ENCODE data around the gene CCL8.

The CCL8 gene

GRCh38 chr17:34319039-34319483, at the start of gene CCL8:
Gene CCL8, plus strand, starts transcription at chr17:34319435. Its CDS starts 67 bp downstream, at chr17:34319502.
- in situ Hi-C loops (cut with MboI; ENCODE audit: low sequenced_read_pairs) = loop anchor here (25.0 kb wide), 1 partner anchor 318 kb away; no protein-coding TSS in a partner anchor

- in situ Hi-C loops (cut with MboI; ENCODE audit: low sequenced_read_pairs) = loop anchor here (25.0 kb wide), 1 partner anchor 92 kb away; the partner anchor contains the start of genes CCL1 and CCL13
These were observed 49.3 kb upstream of the CCL8 start, which contains the start of gene CCL7 for GRCh38 chr17:34269969-34270368. Gene CCL7, plus strand, starts transcription at chr17:34270221. Its CDS starts 70 bp downstream, at chr17:34270291.

GRCh38 chr17:34275881-34276280, 43.4 kb upstream of the CCL8 start:
- in situ Hi-C loops (cut with MboI; ENCODE audit: low sequenced_read_pairs) = no loop called here

DNA sequence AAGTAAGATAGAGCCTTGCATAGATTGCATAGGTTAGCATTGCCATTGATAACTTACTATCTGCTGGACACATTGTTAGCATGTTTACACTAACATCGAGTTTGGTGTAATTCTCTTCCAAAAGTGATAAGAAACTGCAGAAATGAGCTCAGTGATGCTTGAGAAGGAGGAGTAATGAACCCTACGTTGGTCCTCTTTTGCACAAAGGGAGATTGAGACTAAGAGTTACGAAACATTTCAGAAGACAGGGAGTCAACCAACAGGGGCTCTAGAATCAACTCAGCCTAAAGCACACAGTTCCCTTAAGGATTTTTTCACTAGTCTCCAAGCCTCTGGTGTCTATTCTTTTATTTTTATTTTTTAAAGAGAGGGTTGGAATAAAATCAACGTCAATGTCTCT, 42.4 kb upstream of the CCL8 start:
- in situ Hi-C loops (cut with MboI; ENCODE audit: low sequenced_read_pairs) = no loop called here

DNA sequence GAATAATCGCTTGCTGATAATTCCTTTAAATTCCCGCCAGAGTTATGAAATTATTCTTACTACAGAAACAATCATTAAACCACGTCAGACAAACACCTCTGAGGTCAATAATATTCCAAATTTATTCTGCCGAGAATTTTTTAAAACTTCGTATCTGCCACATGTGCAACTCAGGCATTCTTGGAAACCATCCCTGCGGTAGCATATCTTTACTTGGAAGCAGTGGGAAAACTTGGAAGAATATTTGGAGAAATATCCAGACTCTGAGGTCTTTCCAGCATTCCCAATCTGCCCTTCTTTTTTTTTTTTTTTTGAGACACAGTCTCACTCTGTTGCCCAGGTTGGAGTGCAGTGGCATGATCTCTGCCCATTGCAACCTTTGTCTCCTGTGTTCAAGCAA, 35.7 kb upstream of the CCL8 start:
- in situ Hi-C loops (cut with MboI; ENCODE audit: low sequenced_read_pairs) = no loop called here

- in situ Hi-C loops (cut with MboI; ENCODE audit: low sequenced_read_pairs) = no loop called here
These were observed 33.9 kb upstream of the CCL8 start, which contains the start of gene CCL11 for GRCh38 chr17:34285286-34285792. Gene CCL11, plus strand, starts transcription at chr17:34285742. Its CDS starts 67 bp downstream, at chr17:34285809.

DNA sequence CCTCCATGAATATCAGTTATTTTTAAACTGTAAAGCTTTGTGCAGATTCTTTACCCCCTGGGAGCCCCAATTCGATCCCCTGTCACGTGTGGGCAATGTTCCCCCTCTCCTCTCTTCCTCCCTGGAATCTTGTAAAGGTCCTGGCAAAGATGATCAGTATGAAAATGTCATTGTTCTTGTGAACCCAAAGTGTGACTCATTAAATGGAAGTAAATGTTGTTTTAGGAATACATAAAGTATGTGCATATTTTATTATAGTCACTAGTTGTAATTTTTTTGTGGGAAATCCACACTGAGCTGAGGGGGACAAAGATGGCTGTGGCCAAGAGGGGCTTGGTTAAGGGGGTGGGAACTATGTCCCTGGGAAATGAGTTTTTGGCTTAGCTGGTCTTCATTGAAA, 31.4 kb upstream of the CCL8 start:
- in situ Hi-C loops (cut with MboI; ENCODE audit: low sequenced_read_pairs) = no loop called here

DNA sequence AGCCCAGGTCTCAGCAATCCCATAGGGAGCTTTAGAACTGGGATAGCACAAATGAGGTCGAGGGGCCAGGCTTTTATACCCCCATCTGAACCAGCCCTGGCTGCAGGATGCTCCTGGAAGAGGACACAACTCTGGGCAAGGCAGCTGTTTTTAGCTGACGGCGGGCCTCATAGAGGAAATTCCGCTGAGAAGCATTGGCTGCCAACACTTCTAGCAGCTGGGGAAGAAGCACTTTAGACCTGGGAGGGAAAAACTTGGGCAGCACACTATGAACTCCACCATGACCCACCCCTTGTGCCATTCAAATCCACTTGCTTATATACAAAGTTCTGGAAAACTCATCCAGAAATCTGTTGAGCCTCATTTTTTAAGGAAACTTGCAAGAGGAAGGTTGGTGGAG, 28.6 kb upstream of the CCL8 start:
- in situ Hi-C loops (cut with MboI; ENCODE audit: low sequenced_read_pairs) = no loop called here

DNA sequence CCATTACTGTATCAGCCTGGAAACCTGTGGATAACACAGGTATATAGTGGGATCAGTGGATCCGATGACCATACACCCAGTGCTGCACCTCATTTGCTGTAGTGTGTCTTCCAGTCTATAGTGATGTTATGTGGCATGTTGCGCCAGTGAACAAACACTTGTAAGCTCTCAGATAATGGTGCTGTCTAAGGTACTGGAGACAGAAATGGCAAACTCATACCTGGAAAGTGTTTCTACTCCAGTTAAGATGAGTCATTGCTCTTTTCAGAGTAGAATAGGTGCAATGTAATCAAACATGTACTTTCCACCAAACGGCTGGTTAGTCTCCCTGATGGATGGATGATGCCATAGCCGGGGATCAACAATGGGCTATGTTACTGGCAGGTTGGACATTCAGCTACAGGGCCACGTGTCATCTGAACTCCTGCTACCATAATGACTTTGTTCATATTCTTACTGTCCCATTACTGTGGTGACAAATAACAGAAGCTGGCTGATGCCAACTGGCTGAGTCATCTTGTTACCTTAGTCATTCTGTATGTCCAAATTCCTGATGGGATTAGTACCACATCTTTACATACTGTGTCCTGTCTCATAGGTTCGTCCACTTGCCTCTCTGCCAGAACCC, 27.4 kb upstream of the CCL8 start:
- in situ Hi-C loops (cut with MboI; ENCODE audit: low sequenced_read_pairs) = no loop called here

- in situ Hi-C loops (cut with MboI; ENCODE audit: low sequenced_read_pairs) = no loop called here
These were observed 20.2 kb upstream of the CCL8 start for GRCh38 chr17:34299027-34299426.

DNA sequence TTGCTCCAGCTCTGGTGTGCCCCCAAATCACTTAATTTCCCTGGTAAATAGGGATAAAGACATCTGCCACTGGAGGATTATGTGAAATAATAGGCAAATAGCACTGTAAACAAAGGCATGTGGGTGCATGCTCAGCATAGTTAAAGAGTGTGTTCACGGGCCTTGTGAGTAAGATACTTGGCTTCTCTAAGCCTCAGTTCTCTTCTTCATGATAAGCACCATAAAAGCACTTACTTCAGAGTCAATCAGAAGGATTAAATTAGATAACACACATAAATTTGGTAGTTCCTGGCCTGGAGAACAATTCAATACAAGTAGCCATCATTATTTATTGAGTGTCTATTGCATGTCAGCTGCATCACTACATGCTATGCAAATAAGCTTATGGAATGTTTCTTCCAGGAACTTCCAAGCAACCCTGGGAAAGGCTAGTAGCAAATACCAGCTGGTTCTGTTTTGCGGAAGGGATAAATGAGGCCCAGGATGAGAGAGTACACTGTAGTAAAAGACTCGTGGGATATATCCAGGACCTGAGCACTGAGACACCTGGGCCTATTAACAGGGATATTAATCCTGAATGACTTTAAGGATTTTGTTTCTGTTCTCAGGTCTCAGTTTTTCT, 19.2 kb upstream of the CCL8 start:
- in situ Hi-C loops (cut with MboI; ENCODE audit: low sequenced_read_pairs) = loop anchor here (25.0 kb wide), 1 partner anchor 337 kb away; no protein-coding TSS in a partner anchor

- in situ Hi-C loops (cut with MboI; ENCODE audit: low sequenced_read_pairs) = loop anchor here (25.0 kb wide), 1 partner anchor 336 kb away; no protein-coding TSS in a partner anchor
These were observed 18.4 kb upstream of the CCL8 start for GRCh38 chr17:34300652-34301370.

- in situ Hi-C loops (cut with MboI; ENCODE audit: low sequenced_read_pairs) = loop anchor here (25.0 kb wide), 1 partner anchor 335 kb away; no protein-coding TSS in a partner anchor
These were observed 17.2 kb upstream of the CCL8 start for GRCh38 chr17:34301986-34302385.

DNA sequence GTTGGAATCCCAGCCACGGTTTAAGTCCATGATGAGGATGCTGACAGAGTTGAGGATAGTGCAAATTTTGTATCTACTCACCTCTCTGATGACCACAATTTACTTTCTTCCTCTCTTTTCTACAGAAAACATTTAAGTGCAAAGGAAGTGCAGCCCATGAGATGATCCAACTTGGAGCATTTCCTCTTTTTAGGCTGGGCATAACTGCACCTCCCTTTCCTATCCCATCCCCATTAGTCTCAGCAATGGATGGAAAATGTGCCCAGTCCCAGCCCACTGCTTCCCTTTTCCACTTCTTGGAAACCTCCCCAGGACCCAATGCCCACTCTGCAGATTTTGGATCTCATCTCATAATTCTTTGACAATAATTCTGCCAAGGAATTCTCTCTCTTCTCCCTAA, 16.6 kb upstream of the CCL8 start:
- in situ Hi-C loops (cut with MboI; ENCODE audit: low sequenced_read_pairs) = loop anchor here (25.0 kb wide), 1 partner anchor 335 kb away; no protein-coding TSS in a partner anchor

DNA sequence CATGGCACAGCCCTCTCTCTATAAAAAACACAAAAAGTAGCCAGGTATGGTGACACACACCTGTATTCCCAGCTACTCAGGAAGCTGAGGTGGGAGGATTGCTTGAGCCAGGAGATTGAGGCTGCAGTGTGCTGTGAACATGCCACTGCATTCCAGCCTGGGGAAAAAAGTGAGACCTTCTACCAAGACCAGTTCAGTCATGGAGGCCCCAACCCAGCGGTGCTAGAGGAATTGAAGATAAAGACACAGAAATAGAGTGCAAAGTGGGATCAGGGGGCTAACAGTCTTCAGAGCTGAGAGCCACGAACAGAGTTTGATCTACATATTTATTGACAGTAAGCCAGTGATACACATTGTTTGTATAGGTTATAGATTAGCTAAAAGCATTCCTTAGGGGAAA, 15.6 kb upstream of the CCL8 start:
- in situ Hi-C loops (cut with MboI; ENCODE audit: low sequenced_read_pairs) = loop anchor here (25.0 kb wide), 1 partner anchor 334 kb away; no protein-coding TSS in a partner anchor

DNA sequence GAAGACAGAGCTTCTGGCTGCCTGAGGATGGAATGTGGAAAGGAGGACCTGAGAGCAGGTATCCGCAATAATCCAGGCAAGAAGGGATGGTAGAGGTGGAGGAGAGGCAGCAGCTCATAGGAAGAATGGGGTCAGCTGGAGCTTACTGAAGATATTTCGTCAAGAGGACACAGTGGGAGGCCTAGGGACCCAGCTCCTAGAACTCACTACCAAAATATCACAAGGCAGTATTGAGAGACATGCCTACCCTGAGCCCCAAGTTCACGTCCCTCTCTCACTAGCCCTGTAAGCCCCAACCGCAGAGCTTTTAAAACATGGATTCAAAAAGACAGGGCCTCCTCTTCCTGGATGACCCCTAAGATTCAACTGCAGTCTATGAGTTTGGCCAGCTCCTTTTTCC, 14.2 kb upstream of the CCL8 start:
- in situ Hi-C loops (cut with MboI; ENCODE audit: low sequenced_read_pairs) = loop anchor here (25.0 kb wide), 1 partner anchor 332 kb away; no protein-coding TSS in a partner anchor

DNA sequence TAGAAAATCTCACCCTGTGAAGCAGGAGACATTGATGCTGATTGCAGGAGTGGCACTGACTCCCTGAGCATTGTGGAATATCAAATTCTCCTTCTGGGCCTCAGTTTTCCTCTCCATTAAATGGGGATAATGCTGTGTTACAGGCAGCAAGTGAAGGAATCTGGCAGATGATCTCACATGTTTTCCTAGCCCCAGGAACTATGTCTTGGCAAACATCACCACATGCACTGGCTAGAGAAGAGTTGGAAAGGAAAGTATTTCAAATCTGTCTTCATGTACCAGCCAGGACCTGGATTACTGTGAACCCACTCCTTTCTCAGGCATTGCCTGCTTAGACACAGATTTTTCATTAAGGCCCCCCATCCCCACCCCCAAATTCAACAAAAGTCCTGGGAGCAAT, 13.6 kb upstream of the CCL8 start:
- in situ Hi-C loops (cut with MboI; ENCODE audit: low sequenced_read_pairs) = loop anchor here (25.0 kb wide), 1 partner anchor 332 kb away; no protein-coding TSS in a partner anchor

DNA sequence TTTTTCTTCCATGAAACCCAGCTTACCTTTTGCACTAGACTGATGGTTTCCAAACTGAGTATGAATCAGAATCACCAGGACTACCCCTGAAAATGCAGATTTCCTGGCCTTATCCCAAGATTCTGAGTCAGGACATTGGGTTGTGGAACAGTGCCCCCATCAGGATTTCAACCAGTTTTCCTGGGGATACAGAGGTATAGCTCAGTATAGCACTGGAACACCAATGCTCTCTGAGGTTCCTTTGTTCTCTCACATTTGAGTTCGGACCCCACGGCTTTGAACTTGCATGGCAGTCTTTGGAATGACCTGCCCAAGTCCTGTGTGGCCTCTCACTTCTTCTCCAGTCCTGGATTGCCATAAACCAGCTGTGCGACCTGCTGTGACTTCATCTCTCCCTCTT, 12.8 kb upstream of the CCL8 start:
- in situ Hi-C loops (cut with MboI; ENCODE audit: low sequenced_read_pairs) = loop anchor here (25.0 kb wide), 1 partner anchor 331 kb away; no protein-coding TSS in a partner anchor

DNA sequence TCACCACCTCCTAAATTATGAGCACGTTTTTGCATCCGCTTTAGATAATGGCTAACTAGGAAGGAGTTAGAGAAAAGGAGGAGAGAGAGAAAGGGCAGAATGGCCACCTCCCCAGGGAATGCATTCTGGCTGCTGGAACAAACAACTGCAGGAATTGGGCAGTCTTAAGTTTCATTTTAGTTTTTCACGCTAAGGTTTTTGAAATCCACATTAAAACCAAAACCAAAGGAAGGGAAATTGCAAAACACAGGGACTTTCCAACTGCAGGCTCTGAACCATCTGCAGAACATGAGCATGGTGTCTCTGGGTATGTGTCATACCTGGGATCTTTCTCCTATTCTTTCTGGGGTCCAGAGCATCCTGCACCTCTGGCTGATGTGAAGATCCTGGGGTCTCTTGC, 12.1 kb upstream of the CCL8 start:
- in situ Hi-C loops (cut with MboI; ENCODE audit: low sequenced_read_pairs) = loop anchor here (25.0 kb wide), 1 partner anchor 330 kb away; no protein-coding TSS in a partner anchor

DNA sequence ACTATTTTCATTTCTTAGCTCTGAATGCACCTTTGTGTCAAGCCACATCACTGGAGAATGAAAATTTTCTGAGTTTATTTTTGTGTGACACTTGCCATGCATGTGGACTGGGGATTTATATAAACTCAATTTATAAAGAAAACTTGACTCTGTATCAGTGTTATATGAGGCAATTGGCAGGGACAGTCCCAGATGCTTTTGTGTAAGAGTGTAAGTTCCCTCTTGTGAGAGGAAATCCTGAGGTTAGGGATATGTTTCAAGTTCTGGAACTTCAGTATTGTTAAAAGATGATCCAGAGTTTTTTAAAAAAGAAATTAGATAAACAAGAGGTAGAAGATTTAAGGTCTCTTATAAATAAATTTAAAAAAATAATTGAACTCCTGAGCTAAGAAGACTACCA, 10.9 kb upstream of the CCL8 start:
- in situ Hi-C loops (cut with MboI; ENCODE audit: low sequenced_read_pairs) = loop anchor here (25.0 kb wide), 1 partner anchor 329 kb away; no protein-coding TSS in a partner anchor

GRCh38 chr17:34311291-34311690, 7.9 kb upstream of the CCL8 start:
- in situ Hi-C loops (cut with MboI; ENCODE audit: low sequenced_read_pairs) = loop anchor here (25.0 kb wide), 1 partner anchor 326 kb away; no protein-coding TSS in a partner anchor

Data from HL-60/S4 treated with phorbol 12-myristate 13-acetate at 8.2 ng/mL for 4 days and 3 days (cell line).